Gastroesophageal sphincter (tissue), 3 donors: ENCODE data around the gene PTPRN2.

ENCODE experiments used
- CTCF ChIP-seq, 4 experiments: fragments of 200-600 bp in 2 of 4; fragments of 450-650 bp in 2 of 4; sonication (generic) in 1 of 4; IDR thresholded peaks; one replicate each; pipeline ENCODE4 v1.5.1; 2017 to 2019; ENCODE audit warnings: antibody characterized with exemption in 4 of 4, mild to moderate bottlenecking in 2 of 4, moderate library complexity in 2 of 4
- EP300 ChIP-seq: sonication (generic); formaldehyde crosslinking; IDR thresholded peaks from one replicate; pipeline ENCODE4 v1.6.1; 2017; ENCODE audit warnings: antibody characterized with exemption, mild to moderate bottlenecking
- POLR2A ChIP-seq, 2 donors: fragments of 450-650 bp; IDR thresholded peaks; one replicate each; pipeline ENCODE4 v1.6.1; 2017; ENCODE audit warnings: antibody characterized with exemption in 2 of 2, mild to moderate bottlenecking in 2 of 2, moderate library complexity in 1 of 2
- POLR2AphosphoS5 ChIP-seq: sonication (generic); formaldehyde crosslinking; IDR thresholded peaks from one replicate; pipeline ENCODE4 v1.6.1; 2017; ENCODE audit warnings: antibody characterized with exemption

DNA sequence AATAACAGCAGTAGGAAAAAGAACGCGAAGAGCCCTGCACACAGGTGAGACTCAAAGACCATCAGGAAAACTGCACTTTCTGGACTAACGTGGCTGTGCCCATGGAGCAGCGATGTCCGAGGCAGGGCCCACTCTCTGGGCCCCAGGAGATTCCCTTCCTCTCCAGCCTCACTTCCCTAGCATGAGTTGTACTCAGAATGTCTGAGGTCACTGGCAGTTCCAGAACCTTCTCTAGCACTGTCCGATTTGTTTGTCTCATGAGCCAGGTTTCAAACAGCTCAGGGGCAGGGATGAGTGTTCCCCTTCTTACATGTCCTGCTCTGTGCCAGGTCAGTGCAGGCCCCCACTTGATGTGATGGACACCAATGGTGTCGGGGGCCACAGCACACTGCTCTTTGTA lies 484.2 kb downstream of the PTPRN2 start:
- TF ChIP-seq CTCF (IDR thresholded peaks at IDR 0.05): no peak
- no peak for TF ChIP-seq POLR2A (IDR thresholded peaks at IDR 0.05)
- no peak for TF ChIP-seq EP300
- TF ChIP-seq POLR2AphosphoS5: no peak
